HG02970 (cell line): ENCODE measurements around the gene RBM48.
"Not testable (repeated sequence)": the region's sequence is repeated elsewhere in the genome, so short reads cannot be mapped to it uniquely, and the experiment has no call there.

ENCODE experiments used
- ATAC-seq: cut with Tn5 transposase; IDR thresholded peaks from one replicate; pipeline ENCODE4 v1.9.1; 2021; ENCODE audit warnings: mild to moderate bottlenecking, moderate library complexity, moderate number of reproducible peaks; ENCODE audit not compliant: unreplicated experiment, low FRiP score

The RBM48 gene

DNA sequence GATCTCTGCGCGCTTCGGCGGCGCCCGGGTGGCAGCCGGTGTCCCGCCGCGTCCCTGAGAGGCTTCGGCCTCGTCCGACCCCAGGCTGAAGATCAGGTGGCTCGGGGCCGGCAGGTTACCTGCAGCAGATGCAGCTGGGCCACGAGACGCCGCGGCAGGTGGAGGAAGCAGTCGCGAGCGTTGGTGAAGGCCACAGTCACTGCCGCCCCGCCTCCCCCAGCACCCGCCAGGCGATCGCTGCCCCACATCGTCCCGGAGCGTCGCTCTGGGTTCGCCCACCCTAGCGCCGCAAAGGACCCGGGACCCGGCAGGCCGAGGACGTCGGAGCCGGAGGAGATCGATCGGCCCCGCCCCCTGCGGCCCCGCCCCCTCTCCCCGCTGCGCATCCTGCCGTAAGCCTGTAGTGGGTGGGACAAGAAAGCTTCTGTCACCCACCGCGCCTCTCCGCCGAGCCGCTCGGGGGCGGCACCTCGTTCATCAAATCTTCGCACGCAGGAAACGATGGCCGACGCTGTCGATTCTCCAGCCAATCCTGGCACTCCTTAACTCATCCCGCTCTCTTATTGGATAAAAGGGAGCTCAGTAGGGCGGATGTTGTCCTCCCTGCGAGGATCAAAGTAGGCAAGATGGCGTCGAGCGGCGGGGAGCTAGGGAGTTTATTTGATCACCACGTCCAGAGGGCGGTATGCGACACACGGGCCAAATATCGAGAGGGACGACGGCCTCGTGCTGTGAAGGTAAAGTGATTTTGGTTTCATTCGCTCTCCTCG lies at the start of gene RBM48, which contains the start of gene PEX1:
RBM48 (plus strand) TSS at position 608 of the 770 bp plus-strand sequence; CDS start at position 627, 19 bp downstream.
PEX1 (minus strand) TSS at position 333 of the 770 bp plus-strand sequence; CDS start at position 248, 85 bp downstream.
- peak; percentile 98 for ATAC-seq

GRCh38 chr7:92479146-92479545 lies 49.4 kb upstream of the RBM48 start:
- not testable (repeated sequence) for ATAC-seq

GRCh38 chr7:92483624-92484023 lies 45.0 kb upstream of the RBM48 start:
- not testable (repeated sequence) for ATAC-seq

- not testable (repeated sequence) for ATAC-seq
Observed at GRCh38 chr7:92484226-92484625, 44.4 kb upstream of the RBM48 start.

DNA sequence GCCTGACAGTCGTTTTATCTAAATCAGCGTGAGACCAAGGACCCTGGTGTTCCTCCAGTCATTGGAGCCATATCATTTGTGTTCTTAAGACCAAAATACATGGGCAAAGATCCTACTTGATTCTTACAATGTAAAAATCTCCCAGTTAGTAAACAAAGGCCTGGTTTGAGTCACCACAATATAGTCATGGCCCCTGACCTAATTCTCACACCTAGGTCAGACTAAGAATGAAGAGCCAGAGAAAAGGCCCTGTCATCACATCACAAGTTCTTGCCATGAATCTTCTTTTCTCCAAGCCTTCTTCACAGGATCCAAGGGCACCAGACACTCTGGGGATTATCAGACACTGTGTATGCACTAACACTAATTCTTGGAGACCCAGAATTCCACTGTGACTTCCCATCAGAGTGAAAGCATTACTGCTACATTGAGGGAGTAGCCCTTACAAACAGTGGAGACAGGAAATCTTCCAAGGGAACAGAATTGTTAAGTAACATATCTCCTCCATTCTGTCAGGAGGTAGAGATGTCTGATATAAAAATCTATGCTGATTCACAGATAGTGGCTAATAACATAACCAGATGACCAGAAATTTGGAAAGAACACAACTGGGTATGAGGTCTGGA lies 43.2 kb upstream of the RBM48 start:
- no peak for ATAC-seq

DNA sequence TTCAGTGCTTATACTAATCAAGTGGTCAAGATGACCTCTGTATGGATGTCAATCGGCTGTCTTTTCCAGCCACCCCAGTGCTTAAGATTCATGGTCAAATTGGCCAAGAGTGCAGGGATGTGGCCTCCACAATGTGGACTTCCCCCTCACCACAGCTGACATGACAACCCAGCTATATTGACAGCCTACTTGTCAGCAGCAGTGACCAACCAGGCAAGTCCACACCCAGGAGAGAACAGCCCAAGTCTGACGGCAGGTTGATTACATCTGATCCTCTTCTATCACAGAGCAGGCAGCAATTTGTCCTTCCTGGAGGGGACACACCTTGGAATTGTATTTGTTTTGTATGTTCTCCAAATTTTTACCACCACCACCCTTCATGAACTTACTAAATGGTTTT lies 42.6 kb upstream of the RBM48 start:
- no peak for ATAC-seq

GRCh38 chr7:92487804-92488203 lies 40.8 kb upstream of the RBM48 start:
- ATAC-seq, result no peak

DNA sequence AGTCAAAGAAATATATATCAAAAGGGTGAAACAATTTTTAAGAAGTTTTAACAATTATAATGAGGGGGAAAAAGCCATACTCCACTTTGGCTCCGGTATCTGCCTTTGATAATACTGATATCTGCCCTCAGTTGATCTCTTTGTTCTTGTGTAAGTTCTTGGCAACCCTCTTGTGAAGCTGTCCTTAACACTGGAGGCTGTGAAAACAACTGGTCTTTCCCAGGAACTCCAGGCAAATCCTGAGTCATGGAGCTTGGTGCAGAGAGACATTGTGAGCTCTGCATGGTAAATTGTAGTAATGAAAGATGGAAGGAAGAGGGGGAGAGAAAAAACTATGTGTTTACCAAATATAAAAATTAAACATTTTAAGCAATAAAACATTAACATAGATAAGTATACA lies 39.0 kb upstream of the RBM48 start:
- no peak for ATAC-seq

DNA sequence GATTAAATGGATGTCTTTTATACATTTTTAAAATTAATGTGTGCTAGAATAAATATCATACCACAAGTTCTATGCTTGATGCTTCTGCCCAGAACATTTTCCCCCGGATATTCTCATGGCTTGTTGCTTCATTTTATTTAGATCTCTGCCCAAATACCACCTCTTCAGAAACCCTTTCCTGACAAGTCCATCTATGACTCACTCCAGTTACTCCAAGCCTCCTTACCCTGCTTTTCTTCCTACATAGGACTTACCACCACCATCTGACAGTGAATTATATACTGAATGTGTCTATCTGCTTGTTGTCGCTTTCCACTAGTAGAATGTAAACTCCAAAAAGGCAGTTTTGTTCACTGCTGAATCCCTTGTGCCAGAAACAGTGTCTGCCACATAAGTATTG lies 31.7 kb upstream of the RBM48 start:
- no peak for ATAC-seq

GRCh38 chr7:92498557-92498956 lies 30.0 kb upstream of the RBM48 start:
- ATAC-seq, result no peak

- ATAC-seq, result no peak
Observed at GRCh38 chr7:92503767-92504166, 24.8 kb upstream of the RBM48 start.

- ATAC-seq, result no peak
Observed at GRCh38 chr7:92504563-92504962, 24.0 kb upstream of the RBM48 start.

DNA sequence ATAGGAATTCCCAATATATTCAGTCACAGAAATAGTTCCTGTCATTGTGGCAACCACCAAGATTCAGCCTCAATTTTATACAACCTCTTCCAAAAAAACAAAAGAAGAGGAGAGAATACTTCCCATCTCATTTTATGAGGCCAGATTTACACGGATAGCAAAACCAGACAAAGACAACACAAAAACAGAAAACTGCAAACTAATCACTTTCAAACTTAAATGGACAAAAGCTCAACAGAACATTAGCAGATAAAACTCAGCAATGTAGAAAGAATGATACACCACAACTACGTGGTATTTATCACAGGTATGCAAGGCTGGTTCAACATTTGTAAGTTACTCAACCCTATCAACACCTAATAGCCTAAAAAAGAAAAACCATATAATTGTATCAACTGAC lies 22.2 kb upstream of the RBM48 start:
- no peak for ATAC-seq

- ATAC-seq, result no peak
Observed at GRCh38 chr7:92508946-92509345, 19.6 kb upstream of the RBM48 start.

GRCh38 chr7:92513167-92513902 lies 15.3 kb upstream of the RBM48 start:
- no peak for ATAC-seq

DNA sequence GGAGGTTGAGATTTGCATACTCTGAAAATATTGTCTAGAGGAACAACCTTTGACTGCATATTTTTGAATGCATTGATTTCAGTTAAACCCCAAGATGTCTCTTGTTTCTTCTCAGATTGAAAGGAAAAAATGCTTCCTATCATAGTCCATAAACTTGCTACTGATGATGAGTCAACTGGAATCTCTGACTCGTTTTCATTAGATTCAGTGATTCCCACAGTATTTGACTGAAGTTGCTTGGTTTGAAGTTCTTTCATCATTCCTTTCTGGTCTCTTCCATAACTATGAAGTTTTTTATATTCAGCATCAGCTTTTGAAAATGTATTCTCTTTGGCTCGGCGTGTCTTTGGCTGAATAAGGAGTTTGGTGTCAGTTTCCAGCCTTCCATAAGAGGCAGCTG lies 11.0 kb upstream of the RBM48 start:
- no peak for ATAC-seq

DNA sequence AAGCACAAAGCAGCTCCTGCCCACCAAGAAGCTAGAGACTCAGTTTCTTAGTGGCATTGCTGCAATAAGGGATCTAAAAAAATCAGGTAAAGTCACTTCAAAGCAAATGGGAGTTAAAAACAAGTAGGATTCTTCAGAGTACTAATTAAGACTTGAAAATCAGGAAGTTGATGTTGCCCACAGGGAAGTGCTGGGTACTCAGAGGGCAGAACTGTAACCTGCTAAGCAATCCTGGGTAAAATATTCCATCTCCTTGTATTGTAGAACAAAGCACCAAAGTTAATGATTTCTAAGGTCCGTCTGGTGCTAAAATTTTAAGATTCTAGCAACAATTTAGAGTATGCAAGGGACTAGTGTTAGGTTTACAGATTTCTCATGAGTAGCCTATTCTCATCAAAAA lies 8.6 kb upstream of the RBM48 start:
- ATAC-seq, result no peak

GRCh38 chr7:92523110-92523509 lies 5.5 kb upstream of the RBM48 start:
- no peak for ATAC-seq

DNA sequence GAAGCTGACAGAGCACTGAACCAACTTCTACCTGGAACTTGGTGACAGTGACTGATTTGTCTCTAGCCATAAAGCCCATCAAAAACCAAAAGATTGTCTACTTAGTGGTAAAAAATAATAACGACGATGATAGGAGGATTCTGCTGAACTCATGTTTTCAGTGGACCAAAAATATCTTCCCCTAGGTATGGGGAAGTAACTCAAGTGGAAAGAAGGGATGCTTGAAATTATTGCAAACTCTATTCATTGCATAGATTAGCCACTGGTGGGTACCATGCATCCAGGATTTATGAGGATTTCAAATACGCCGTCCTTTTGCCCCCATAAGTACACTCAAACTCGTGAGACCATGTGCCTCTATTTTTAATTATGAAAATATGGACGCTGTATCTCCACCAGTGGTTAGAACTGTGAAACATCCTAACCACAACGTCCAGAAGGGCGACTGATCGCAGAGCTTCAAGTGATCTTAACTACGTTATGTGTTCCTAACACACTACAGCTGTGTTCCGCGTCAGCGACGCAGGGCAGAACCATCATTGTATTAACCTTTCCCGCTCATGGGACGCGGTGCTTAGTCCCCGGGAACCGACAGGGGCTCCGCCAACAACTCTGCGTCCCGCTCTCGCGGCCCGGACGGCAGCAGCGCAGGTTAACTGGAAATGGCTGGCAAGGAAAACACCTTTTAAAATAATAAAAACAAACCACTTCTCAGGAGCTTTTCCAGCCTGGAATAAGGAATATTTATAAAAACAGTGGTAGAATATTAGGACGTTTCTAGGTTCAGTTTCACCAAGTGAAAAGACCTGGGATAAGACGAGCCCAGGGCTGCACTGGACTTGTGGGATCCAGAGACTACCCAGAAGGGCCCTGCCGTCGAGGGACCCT lies 1.1 kb upstream of the RBM48 start:
- ATAC-seq, result no peak

GRCh38 chr7:92528958-92529264 lies 316 bp downstream of the RBM48 start:
- ATAC-seq, result peak; percentile 1
